ENCODE results near the gene RPL26.
A peak's percentile ranks its signal among the peaks of the same experiment; 100 is the strongest.

RPL26 gene

DNA sequence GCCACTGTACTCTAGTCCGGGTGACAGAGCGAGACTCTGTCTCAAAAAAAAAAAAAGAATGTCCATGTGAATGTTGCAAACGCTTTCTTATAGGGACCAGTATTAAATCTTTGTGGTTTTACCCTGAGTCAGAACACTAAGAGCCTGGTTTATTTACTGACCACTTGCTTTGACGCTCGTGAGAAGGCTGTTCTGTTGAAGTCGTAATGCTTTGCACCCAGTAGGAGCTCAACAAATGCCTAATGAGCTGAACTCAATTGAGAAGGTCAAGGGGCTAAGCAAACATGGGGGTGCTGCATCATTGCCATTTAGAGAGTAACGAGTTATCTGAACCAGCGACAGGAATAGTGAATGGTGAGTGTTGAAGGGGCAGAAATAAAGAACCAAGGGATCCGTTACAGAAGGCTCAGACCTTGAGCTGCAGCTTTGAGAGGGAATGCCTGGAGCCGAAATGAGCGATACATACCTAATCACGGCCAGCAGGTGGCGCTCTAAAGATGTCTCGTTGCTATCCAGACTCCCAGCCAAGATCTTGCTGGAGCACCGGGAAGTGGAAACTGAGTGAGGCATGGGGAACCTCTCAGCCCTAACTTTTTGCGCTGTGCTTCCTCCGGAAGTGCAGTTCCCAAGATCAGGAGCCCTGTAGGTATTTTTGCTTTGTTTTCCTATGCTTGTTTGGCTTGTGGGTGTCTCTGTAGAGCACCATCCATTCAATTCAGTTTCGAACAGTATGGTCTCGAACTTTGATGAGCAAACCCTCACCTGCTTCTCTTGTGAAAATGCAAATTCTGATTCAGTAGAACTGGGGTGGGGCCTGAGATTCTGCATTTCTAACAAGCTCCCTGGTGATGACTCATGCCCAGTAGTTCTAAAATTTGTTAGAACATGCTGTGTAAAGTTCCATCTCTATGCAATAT lies 27.2 kb upstream of the RPL26 start:
- DNase-seq (ENCODE audit: low read depth) = peak; percentile 84
- H3K4me3 ChIP-seq (ENCODE audit: control insufficient read depth, low read depth, low read length) = no peak overlapping the region
- TF ChIP-seq, protein P1, sequence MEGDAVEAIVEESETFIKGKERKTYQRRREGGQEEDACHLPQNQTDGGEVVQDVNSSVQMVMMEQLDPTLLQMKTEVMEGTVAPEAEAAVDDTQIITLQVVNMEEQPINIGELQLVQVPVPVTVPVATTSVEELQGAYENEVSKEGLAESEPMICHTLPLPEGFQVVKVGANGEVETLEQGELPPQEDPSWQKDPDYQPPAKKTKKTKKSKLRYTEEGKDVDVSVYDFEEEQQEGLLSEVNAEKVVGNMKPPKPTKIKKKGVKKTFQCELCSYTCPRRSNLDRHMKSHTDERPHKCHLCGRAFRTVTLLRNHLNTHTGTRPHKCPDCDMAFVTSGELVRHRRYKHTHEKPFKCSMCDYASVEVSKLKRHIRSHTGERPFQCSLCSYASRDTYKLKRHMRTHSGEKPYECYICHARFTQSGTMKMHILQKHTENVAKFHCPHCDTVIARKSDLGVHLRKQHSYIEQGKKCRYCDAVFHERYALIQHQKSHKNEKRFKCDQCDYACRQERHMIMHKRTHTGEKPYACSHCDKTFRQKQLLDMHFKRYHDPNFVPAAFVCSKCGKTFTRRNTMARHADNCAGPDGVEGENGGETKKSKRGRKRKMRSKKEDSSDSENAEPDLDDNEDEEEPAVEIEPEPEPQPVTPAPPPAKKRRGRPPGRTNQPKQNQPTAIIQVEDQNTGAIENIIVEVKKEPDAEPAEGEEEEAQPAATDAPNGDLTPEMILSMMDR (conservative IDR thresholded peaks at IDR 0.05; ENCODE audit: control insufficient read depth, insufficient read depth, low read depth, low read length) = peak; percentile 81

DNA sequence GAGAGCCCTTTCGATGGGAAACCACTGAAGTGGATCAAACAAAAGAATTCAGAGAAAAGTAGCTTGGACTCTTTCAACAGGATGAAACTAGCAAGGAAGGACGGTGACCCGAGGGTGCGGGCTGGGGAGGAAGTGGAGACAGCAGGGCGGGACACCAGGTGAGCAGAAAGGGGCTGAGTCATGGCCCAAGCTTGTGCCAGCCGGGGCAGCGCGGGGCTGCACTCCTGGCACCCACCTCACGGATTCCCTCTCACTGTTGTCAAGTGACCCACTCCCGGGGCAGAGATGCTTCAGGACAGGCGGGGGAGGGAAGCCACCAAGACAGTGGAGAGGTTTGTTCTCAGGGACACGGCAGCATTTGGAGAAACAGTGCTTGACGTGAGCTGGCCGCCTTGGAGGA lies 25.4 kb upstream of the RPL26 start:
- TF ChIP-seq, protein P1 (conservative IDR thresholded peaks at IDR 0.05; ENCODE audit: control insufficient read depth, insufficient read depth, low read depth, low read length) = no peak
- no peak overlapping the region for H3K4me3 ChIP-seq (ENCODE audit: control insufficient read depth, low read depth, low read length)
- DNase-seq (ENCODE audit: low read depth) = no peak

DNA sequence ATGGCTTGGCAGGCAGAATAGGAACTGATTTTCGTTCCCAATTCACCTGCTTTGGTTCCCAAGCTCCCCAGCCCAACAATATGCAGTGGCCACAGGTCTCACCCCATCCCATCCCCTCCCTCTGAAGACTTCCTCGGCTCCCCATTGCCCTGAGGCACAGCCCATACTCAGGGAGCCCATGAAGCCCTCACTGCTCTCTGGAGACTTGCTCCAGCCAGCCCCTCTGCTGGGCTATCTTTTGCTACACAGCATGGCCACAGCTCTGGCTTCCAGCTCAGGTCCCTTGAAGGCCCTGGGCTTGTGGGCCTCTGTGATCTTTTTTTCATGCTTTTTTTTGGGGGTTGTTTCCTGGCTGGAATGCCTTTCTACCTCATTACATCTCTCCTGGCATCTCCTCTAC lies 23.2 kb upstream of the RPL26 start:
- TF ChIP-seq, protein P1 (conservative IDR thresholded peaks at IDR 0.05; ENCODE audit: control insufficient read depth, insufficient read depth, low read depth, low read length) = no peak
- no peak for DNase-seq (ENCODE audit: low read depth)
- H3K4me3 ChIP-seq (ENCODE audit: control insufficient read depth, low read depth, low read length) = no peak overlapping the region

DNA sequence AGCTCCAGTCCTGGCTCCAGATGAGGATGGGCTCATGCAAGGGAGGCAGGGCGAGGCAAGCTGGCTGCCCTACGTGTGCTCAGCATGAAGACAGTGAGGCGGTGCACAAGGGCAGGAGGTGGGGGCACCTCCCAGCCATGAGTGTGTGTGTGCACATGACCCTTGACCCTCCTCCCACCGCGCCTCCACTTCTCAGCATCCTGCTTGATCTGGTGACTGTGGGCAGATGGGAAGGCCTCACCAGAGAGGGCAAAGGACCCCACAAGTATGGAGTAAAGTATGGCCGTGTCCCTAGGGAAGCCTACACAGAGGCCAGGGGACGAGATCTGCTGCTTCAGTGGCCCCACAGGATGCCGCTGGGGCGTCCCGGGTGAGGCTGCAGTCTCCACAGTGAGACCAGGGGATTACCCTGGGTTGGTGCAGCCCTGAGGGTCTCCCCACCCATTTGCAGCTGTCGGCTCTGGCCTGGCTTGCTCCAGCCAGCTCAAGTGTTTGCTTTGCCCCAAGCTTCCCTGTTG lies 22.6 kb upstream of the RPL26 start:
- DNase-seq (ENCODE audit: low read depth) = no peak
- no peak overlapping the region for H3K4me3 ChIP-seq (ENCODE audit: control insufficient read depth, low read depth, low read length)
- TF ChIP-seq, protein P1 (conservative IDR thresholded peaks at IDR 0.05; ENCODE audit: control insufficient read depth, insufficient read depth, low read depth, low read length) = no peak

DNA sequence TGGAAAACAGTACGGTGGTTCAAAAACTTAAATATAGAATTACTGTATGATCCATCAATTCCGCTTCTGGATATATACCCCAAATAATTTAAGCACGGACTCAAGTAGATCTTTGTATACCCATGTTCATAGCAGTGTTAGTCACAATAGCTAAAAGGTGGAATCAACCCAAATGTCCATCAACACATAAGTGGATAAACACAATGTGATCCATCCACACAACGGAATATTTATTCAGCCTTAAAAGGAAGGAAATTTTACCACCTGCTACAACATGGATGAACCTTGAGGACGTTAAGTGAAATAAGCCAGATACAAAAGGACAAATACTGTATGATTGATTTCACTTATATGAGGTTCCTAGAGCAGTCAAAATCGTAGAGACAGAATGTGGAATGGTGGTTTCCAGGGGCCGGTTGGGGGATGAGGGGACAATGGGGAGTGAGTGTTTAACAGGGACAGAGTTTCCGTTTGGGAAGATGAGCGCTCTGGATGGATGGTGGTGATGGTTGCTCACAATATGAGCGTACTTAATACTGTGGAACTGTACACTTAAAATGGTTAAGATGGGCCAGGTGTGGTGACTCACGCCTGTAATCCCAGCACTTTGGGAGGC lies 20.0 kb upstream of the RPL26 start:
- no peak overlapping the region for H3K4me3 ChIP-seq (ENCODE audit: control insufficient read depth, low read depth, low read length)

DNA sequence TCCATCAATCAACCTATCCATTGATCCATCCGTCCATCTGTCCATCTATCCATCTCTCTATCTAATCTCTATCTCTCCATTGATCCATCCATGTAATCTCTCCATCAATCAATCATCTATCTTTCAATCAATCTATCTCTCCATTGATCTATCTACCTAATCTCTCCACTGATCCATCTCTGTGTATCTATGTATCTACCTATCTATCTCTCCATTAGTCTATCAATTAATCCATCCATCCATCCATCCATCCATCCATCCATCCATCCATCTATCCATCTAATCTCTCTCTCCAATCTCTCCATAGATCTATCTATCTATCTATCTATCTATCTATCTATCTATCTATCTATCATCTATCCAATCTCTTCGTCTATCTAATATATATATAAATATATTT lies 18.1 kb upstream of the RPL26 start:
- TF ChIP-seq, protein P1 (conservative IDR thresholded peaks at IDR 0.05; ENCODE audit: control insufficient read depth, insufficient read depth, low read depth, low read length) = no peak
- no peak for DNase-seq (ENCODE audit: low read depth)
- no peak overlapping the region for H3K4me3 ChIP-seq (ENCODE audit: control insufficient read depth, low read depth, low read length)

More for the DNA sequence above, 20.0 kb upstream of the RPL26 start:
- DNase-seq (ENCODE audit: low read depth) = no peak
- TF ChIP-seq, protein P1 (conservative IDR thresholded peaks at IDR 0.05; ENCODE audit: control insufficient read depth, insufficient read depth, low read depth, low read length) = no peak
